Muscle layer of duodenum (tissue), 2 donors: ENCODE results near the gene TIMP1.
"Not testable (repeated sequence)": the region's sequence is repeated elsewhere in the genome, so short reads cannot be mapped to it uniquely, and the experiment has no call there.

Experiments used
- H3K27ac ChIP-seq: one replicate; pipeline ENCODE4 v1.7.0; 2013; ENCODE audit warnings: mild to moderate bottlenecking, low read length
- H3K27me3 ChIP-seq: one replicate; pipeline ENCODE4 v1.7.0; 2013; ENCODE audit warnings: low read depth, mild to moderate bottlenecking, control low read depth, low read length
- H3K36me3 ChIP-seq, 2 donors: one replicate each; pipeline ENCODE4 v1.7.0; 2013; ENCODE audit warnings: low read length in 2 of 2, control low read depth in 1 of 2, mild to moderate bottlenecking in 1 of 2; ENCODE audit not compliant: insufficient read depth in 2 of 2, control insufficient read depth in 1 of 2
- H3K4me1 ChIP-seq, 2 donors: one replicate each; pipeline ENCODE4 v1.7.0; 2013; ENCODE audit warnings: low read length in 2 of 2, mild to moderate bottlenecking in 2 of 2, control low read depth in 1 of 2, moderate library complexity in 1 of 2; ENCODE audit not compliant: insufficient read depth in 2 of 2, control insufficient read depth in 1 of 2
- H3K4me3 ChIP-seq, 2 donors: one replicate each; pipeline ENCODE4 v1.7.0; 2013; ENCODE audit warnings: low read length in 2 of 2, low read depth in 1 of 2, mild to moderate bottlenecking in 1 of 2
- H3K9me3 ChIP-seq, 2 donors: one replicate each; pipeline ENCODE4 v1.7.0; 2013; ENCODE audit warnings: low read length in 2 of 2, control low read depth in 1 of 2, mild to moderate bottlenecking in 1 of 2; ENCODE audit not compliant: control insufficient read depth in 1 of 2
- donor health status: healthy.

The TIMP1 gene

GRCh38 chrX:47586043-47586787, 4.0 kb downstream of the TIMP1 start:
- Histone ChIP-seq H3K27ac (no peak overlapping the region), H3K9me3 (no peaks in the 10 kb centered on the region), H3K36me3 (peaks cover 0 to 12% of the 10 kb centered on the region in 2 donors), H3K4me3 (no peak overlapping the region), H3K4me1 (peaks cover 5 to 6% of the 10 kb centered on the region in 2 donors), H3K27me3 (no peaks in the 10 kb centered on the region)

GRCh38 chrX:47587091-47587891, 5.1 kb downstream of the TIMP1 start:
- Histone ChIP-seq H3K27me3 (no peaks in the 10 kb centered on the region), H3K27ac (no peak overlapping the region), H3K4me3 (no peak overlapping the region), H3K36me3 (peaks cover 0 to 12% of the 10 kb centered on the region in 2 donors), H3K4me1 (peaks cover 0 to 3% of the 10 kb centered on the region in 2 donors), H3K9me3 (no peaks in the 10 kb centered on the region)

- H3K9me3 ChIP-seq = no peaks in the 10 kb centered on the region
- H3K4me1 ChIP-seq = peaks cover 0 to 3% of the 10 kb centered on the region in 2 donors
- H3K4me3 ChIP-seq = no peak overlapping the region
These were observed 5.9 kb downstream of the TIMP1 start for GRCh38 chrX:47587906-47588735.

GRCh38 chrX:47590984-47591383, 8.7 kb downstream of the TIMP1 start:
- no peak overlapping the region for H3K27ac ChIP-seq
- H3K27me3 ChIP-seq = no peaks in the 10 kb centered on the region
- H3K4me1 ChIP-seq = no peaks in the 10 kb centered on the region
- peaks cover 0 to 6% of the 10 kb centered on the region in 2 donors for H3K36me3 ChIP-seq
- no peaks in the 10 kb centered on the region for H3K9me3 ChIP-seq
- H3K4me3 ChIP-seq = no peak overlapping the region

More at GRCh38 chrX:47587906-47588735, 5.9 kb downstream of the TIMP1 start:
- Histone ChIP-seq H3K36me3 (peaks cover 0 to 12% of the 10 kb centered on the region in 2 donors), H3K27ac (no peak overlapping the region), H3K27me3 (no peaks in the 10 kb centered on the region)

- Histone ChIP-seq H3K36me3 (no peaks in the 10 kb centered on the region), H3K4me1 (no peaks in the 10 kb centered on the region), H3K4me3 (no peak overlapping the region), H3K9me3 (peaks cover 0 to 4% of the 10 kb centered on the region in 2 donors), H3K27me3 (no peaks in the 10 kb centered on the region), H3K27ac (no peak overlapping the region)
These were observed 11.3 kb downstream of the TIMP1 start for GRCh38 chrX:47593522-47593921.

GRCh38 chrX:47595716-47596251, 13.5 kb downstream of the TIMP1 start:
- H3K27ac ChIP-seq = no peak overlapping the region
- H3K27me3 ChIP-seq = no peaks in the 10 kb centered on the region
- no peak overlapping the region for H3K4me3 ChIP-seq
- H3K4me1 ChIP-seq = no peaks in the 10 kb centered on the region
- H3K9me3 ChIP-seq = peaks cover 0 to 4% of the 10 kb centered on the region in 2 donors
- no peaks in the 10 kb centered on the region for H3K36me3 ChIP-seq

- no peak overlapping the region for H3K27ac ChIP-seq
- no peaks in the 10 kb centered on the region for H3K4me1 ChIP-seq
- H3K9me3 ChIP-seq = peaks cover 0 to 4% of the 10 kb centered on the region in 2 donors
- no peaks in the 10 kb centered on the region for H3K27me3 ChIP-seq
- H3K4me3 ChIP-seq = no peak overlapping the region
- no peaks in the 10 kb centered on the region for H3K36me3 ChIP-seq
These were observed 14.0 kb downstream of the TIMP1 start for GRCh38 chrX:47596256-47596655.

- H3K27ac ChIP-seq = no peak overlapping the region
- H3K27me3 ChIP-seq = no peaks in the 10 kb centered on the region
- H3K36me3 ChIP-seq = no peaks in the 10 kb centered on the region
- H3K9me3 ChIP-seq = peaks cover 0 to 4% of the 10 kb centered on the region in 2 donors
- H3K4me1 ChIP-seq = no peaks in the 10 kb centered on the region
- no peak overlapping the region for H3K4me3 ChIP-seq
These were observed 15.0 kb downstream of the TIMP1 start for GRCh38 chrX:47597222-47597621.

- H3K4me3 ChIP-seq, H3K27ac ChIP-seq, H3K27me3 ChIP-seq, H3K9me3 ChIP-seq, H3K36me3 ChIP-seq, H3K4me1 ChIP-seq: not testable (repeated sequence)
These were observed 20.9 kb downstream of the TIMP1 start for GRCh38 chrX:47603125-47603524.

- H3K4me1 ChIP-seq = no peaks in the 10 kb centered on the region
- no peaks in the 10 kb centered on the region for H3K27me3 ChIP-seq
- H3K36me3 ChIP-seq = no peaks in the 10 kb centered on the region
- H3K4me3 ChIP-seq = no peak overlapping the region
- H3K27ac ChIP-seq = no peak overlapping the region
- no peaks in the 10 kb centered on the region for H3K9me3 ChIP-seq
These were observed 22.8 kb downstream of the TIMP1 start for GRCh38 chrX:47605024-47605423.

GRCh38 chrX:47607091-47607490, 24.9 kb downstream of the TIMP1 start:
- H3K27ac ChIP-seq = no peak overlapping the region
- H3K4me3 ChIP-seq = no peak overlapping the region
- no peaks in the 10 kb centered on the region for H3K9me3 ChIP-seq
- no peaks in the 10 kb centered on the region for H3K36me3 ChIP-seq
- H3K4me1 ChIP-seq = no peaks in the 10 kb centered on the region
- H3K27me3 ChIP-seq = no peaks in the 10 kb centered on the region
